GM15510 (cell line): ENCODE results near the gene TMEM219.

Source experiments
- POLR2A ChIP-seq: IDR thresholded peaks from 3 replicates; pipeline ENCODE4 v1.6.1; 2011; ENCODE audit warnings: borderline replicate concordance; ENCODE audit not compliant: insufficient read length; ENCODE audit errors: extremely low read depth

The TMEM219 gene

DNA sequence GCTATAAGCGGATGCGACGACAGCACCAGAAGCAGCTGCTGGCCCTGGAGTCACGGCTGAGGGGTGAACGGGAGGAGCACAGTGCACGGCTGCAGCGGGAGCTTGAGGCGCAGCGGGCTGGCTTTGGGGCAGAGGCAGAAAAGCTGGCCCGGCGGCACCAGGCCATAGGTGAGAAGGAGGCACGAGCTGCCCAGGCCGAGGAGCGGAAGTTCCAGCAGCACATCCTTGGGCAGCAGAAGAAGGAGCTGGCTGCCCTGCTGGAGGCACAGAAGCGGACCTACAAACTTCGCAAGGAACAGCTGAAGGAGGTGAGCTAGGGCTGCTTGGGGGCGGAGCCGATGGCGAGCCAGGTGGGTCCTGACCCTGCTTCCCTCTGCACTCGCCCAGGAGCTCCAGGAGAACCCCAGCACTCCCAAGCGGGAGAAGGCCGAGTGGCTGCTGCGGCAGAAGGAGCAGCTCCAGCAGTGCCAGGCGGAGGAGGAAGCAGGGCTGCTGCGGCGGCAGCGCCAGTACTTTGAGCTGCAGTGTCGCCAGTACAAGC lies 23.5 kb downstream of the TMEM219 start:
- no peak for TF ChIP-seq POLR2A

GRCh38 chr16:29986231-29986630 lies 24.4 kb downstream of the TMEM219 start:
- no peak for TF ChIP-seq POLR2A

DNA sequence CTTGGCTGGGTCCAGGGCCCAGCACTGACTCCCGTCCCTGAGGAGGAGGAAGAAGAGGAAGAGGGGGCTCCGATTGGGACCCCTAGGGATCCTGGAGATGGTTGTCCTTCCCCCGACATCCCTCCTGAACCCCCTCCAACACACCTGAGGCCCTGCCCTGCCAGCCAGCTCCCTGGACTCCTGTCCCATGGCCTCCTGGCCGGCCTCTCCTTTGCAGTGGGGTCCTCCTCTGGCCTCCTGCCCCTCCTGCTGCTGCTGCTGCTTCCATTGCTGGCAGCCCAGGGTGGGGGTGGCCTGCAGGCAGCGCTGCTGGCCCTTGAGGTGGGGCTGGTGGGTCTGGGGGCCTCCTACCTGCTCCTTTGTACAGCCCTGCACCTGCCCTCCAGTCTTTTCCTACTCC lies 25.1 kb downstream of the TMEM219 start:
- no peak for TF ChIP-seq POLR2A

GRCh38 chr16:29987371-29988085 lies 25.6 kb downstream of the TMEM219 start:
- no peak for TF ChIP-seq POLR2A

- TF ChIP-seq POLR2A = no peak
Measured at GRCh38 chr16:29988346-29989075, 26.6 kb downstream of the TMEM219 start.

DNA sequence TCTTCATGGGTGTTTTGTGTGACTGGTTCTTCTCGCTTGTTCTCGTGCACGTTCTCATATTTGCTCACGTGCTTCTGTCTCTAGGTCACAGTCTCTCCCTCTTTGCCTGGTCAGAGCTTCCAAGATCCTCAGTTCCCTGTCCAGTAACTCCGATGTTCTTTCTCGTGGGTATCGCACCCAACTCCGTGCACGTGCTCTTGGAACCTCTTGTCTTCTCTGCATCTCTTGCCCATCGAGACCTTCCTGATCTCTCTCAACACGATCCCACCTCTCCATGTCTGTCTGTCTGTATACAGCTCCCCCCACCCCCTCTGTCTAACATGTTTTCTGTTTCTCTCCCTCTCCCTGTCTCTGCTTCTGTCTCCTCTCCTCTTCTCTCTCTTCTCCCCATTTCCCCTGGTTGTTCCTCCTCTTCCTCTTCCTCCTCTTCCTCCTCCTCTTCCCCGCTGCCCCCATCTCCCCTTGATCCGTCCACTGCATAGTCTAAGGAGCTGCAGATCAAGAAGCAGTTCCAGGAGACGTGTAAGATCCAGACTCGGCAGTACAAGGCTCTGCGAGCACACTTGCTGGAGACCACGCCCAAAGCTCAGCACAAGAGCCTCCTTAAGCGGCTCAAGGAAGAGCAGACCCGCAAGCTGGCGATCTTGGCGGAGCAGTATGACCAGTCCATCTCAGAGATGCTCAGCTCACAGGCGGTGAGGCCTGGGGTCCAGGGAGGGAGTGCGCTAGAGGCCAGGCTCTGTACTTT lies 27.4 kb downstream of the TMEM219 start:
- TF ChIP-seq POLR2A = no peak

DNA sequence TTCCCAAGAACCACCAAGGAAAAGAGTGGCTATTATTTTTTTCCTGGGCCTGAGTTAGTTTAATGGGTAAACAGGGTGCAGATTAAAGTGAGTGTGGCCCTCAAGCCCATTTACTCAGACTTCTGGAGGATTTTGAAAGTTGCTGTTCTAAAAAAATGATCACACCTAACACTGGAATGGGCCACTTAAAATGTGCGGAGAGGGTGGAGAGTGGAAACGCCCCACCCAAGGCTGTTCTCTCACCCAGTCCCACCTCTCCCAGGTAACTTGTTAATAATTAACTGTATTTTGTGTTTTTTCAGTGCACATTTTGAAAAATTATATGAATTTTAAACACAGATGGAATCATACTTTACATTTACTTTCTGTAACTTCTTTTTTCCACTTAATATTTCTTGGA lies 28.2 kb downstream of the TMEM219 start:
- no peak for TF ChIP-seq POLR2A

DNA sequence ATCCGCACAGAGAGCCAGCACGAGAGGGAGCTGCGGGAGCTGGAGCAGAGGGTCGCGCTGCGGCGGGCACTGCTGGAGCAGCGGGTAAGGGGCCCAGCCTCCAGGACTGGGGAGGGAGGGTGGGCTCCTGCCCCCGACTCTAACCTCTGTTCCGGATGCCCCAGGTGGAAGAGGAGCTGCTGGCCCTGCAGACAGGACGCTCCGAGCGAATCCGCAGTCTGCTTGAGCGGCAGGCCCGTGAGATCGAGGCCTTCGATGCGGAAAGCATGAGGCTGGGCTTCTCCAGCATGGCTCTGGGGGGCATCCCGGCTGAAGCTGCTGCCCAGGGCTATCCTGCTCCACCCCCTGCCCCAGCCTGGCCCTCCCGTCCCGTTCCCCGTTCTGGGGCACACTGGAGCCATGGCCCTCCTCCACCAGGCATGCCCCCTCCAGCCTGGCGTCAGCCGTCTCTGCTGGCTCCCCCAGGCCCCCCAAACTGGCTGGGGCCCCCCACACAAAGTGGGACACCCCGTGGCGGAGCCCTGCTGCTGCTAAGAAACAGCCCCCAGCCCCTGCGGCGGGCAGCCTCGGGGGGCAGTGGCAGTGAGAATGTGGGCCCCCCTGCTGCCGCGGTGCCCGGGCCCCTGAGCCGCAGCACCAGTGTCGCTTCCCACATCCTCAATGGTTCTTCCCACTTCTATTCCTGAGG lies 29.1 kb downstream of the TMEM219 start:
- no peak for TF ChIP-seq POLR2A

GRCh38 chr16:29991571-29991904 lies 29.7 kb downstream of the TMEM219 start:
- TF ChIP-seq POLR2A = no peak

- no peak for TF ChIP-seq POLR2A
Measured at GRCh38 chr16:29992344-29992967, 30.6 kb downstream of the TMEM219 start.

- no peak for TF ChIP-seq POLR2A
Measured at GRCh38 chr16:29993191-29993902, 31.5 kb downstream of the TMEM219 start.

DNA sequence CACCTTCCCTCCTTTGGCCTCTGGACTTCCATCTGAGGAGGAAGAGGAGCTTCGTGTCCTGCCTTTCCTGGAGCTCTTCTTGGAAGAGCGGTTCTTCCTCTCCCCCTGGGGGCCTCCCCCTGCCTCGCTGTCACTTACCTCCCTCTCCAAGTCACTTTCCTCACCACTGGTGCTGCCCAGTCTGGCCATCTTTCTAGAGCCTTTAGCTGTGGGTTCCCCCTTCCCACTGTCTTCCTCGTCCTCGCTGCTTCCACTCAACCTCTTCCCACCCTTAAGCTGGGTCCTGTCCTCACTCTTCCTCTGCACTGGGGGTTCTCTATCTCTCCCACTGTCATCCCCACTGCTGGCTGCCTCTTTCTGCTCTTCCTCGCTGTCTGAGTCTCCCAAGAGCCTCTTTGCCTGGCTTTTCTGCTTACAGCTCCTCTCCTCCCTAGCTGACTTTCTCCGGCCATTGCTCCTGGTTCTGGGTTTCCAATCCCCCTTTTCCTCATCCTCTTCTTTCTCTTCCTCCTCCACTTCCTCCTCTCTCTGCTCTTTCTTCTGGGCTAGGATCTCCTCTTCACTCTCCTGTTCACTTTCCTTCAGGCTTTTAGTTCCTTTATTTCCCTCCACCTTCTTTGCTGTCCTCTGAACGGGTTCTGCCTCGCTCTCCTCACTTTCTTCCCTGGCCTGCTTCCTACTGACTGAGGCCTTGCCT lies 32.2 kb downstream of the TMEM219 start:
- TF ChIP-seq POLR2A = no peak
